NT2/D1 (cell line): ENCODE data around the gene OBSCN.

ENCODE experiments used
- SUZ12 ChIP-seq: IDR thresholded peaks from 2 replicates; pipeline ENCODE4 v1.6.1; 2011; ENCODE audit not compliant: insufficient read length, insufficient read depth; ENCODE audit errors: extremely low read depth
- YY1 ChIP-seq: IDR thresholded peaks from 2 replicates; pipeline ENCODE4 v1.6.1; 2011; ENCODE audit not compliant: insufficient read length, insufficient read depth
- ZNF274 ChIP-seq: IDR thresholded peaks from 2 replicates; pipeline ENCODE4 v1.6.1; 2011; ENCODE audit warnings: mild to moderate bottlenecking, low read depth, low read length

- no peak for TF ChIP-seq ZNF274
- no peak for TF ChIP-seq SUZ12
- no peak for TF ChIP-seq YY1
These were observed 155.1 kb downstream of the OBSCN start for GRCh38 chr1:228362884-228363450.
